DOHH2 (cell line): ENCODE results near the gene SAAL1.

ENCODE experiments used
- H3F3A ChIP-seq: fragments of 200-600 bp; sonication (generic), shearing (Covaris generic); 2 replicates; pipeline ENCODE4 v1.6.0; 2016; ENCODE audit warnings: antibody characterized with exemption, mild to moderate bottlenecking; ENCODE audit not compliant: control insufficient read depth, insufficient read depth
- H3K27ac ChIP-seq: fragments of 200-600 bp; sonication (generic); 2 replicates; pipeline ENCODE4 v1.5.1; 2014; ENCODE audit warnings: low read depth, mild to moderate bottlenecking, low read length, moderate library complexity
- H3K27me3 ChIP-seq: fragments of 200-600 bp; sonication (generic); 2 replicates; pipeline ENCODE4 v1.6.1; 2014; ENCODE audit warnings: mild to moderate bottlenecking, low read length, mixed read lengths; ENCODE audit not compliant: control insufficient read depth
- H3K36me3 ChIP-seq: fragments of 200-600 bp; sonication (generic); 2 replicates; pipeline ENCODE4 v1.6.1; 2014; ENCODE audit warnings: mild to moderate bottlenecking, low read length, moderate library complexity, mixed read lengths; ENCODE audit not compliant: control insufficient read depth
- H3K4me1 ChIP-seq: fragments of 200-600 bp; sonication (generic); 2 replicates; pipeline ENCODE4 v1.6.1; 2014; ENCODE audit warnings: mild to moderate bottlenecking, low read length, mixed read lengths; ENCODE audit not compliant: control insufficient read depth
- H3K4me2 ChIP-seq: fragments of 200-600 bp; sonication (generic); 2 replicates; pipeline ENCODE4 v1.6.0; 2014; ENCODE audit warnings: mild to moderate bottlenecking, low read length, moderate library complexity
- H3K4me3 ChIP-seq: fragments of 200-600 bp; sonication (generic); 2 replicates; pipeline ENCODE4 v1.5.1; 2014; ENCODE audit warnings: mild to moderate bottlenecking, low read length, mixed read lengths
- H3K79me2 ChIP-seq: fragments of 200-600 bp; sonication (generic); 2 replicates; pipeline ENCODE4 v1.6.1; 2014; ENCODE audit warnings: mild to moderate bottlenecking, low read length, mixed read lengths; ENCODE audit not compliant: control insufficient read depth
- H3K9me2 ChIP-seq: fragments of 200-600 bp; sonication (generic); replicated peaks from 2 replicates; pipeline ENCODE4 v1.6.1; 2014; ENCODE audit warnings: mild to moderate bottlenecking, low read length, mixed read lengths; ENCODE audit not compliant: control insufficient read depth
- H3K9me3 ChIP-seq: fragments of 200-600 bp; sonication (generic); 2 replicates; pipeline ENCODE4 v1.6.1; 2014; ENCODE audit warnings: antibody characterized with exemption, low read length, mixed read lengths; ENCODE audit not compliant: control insufficient read depth, insufficient read depth
- H4K20me1 ChIP-seq: fragments of 200-600 bp; sonication (generic); 2 replicates; pipeline ENCODE4 v1.6.0; 2014; ENCODE audit warnings: low read depth, mild to moderate bottlenecking, antibody characterized with exemption, low read length, moderate library complexity; ENCODE audit not compliant: control insufficient read depth, insufficient read depth
- EZH2phosphoT487 ChIP-seq: fragments of 200-600 bp; sonication (generic); IDR thresholded peaks from 2 replicates; pipeline ENCODE4 v1.6.1; 2017; ENCODE audit warnings: borderline replicate concordance, mild to moderate bottlenecking, antibody characterized with exemption, low read length, moderate library complexity, mixed read lengths
- TF ChIP-seq, protein P1 (sequence below): fragments of 200-600 bp; sonication (generic); IDR thresholded peaks from one replicate; pipeline ENCODE4 v1.5.1; 2014; ENCODE audit warnings: antibody characterized with exemption, mild to moderate bottlenecking, low read depth, low read length; ENCODE audit not compliant: poor library complexity, severe bottlenecking

Gene SAAL1

DNA sequence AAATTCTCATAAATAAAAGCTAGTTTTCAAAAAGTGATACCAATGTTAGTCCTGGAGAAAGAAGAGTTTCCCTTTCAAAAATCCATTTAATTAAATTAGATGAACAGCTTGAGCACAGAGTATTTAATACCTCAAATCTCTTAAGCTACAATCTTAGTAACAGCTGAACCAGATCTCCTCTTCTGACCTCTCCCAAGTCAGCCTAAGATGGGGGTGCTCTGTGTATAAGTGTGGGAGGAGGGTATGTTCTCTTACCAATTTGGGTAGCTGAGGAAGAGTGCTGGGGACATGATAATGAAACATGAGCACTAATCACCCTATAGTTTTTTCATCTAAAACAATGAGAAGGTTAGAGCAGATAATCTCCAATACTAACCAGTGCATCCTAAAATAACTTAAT lies 69.4 kb downstream of the SAAL1 start:
- Histone ChIP-seq H3K4me1 (no peaks in the 10 kb centered on the region), H3K4me2 (no peak overlapping the region), H3K4me3 (no peak overlapping the region), H3K79me2 (no peaks in the 10 kb centered on the region), H3K36me3 (no peaks in the 10 kb centered on the region), H3K9me3 (no peaks in the 10 kb centered on the region), H3K27me3 (peaks cover 8% of the 10 kb centered on the region; the same call in 1 of the 2 replicates), H3K27ac (no peak overlapping the region), H3F3A (no peaks in the 10 kb centered on the region), H3K9me2 (no peaks in the 10 kb centered on the region), H4K20me1 (no peaks in the 10 kb centered on the region)
- no peak for TF ChIP-seq EZH2phosphoT487
- TF ChIP-seq, protein P1, sequence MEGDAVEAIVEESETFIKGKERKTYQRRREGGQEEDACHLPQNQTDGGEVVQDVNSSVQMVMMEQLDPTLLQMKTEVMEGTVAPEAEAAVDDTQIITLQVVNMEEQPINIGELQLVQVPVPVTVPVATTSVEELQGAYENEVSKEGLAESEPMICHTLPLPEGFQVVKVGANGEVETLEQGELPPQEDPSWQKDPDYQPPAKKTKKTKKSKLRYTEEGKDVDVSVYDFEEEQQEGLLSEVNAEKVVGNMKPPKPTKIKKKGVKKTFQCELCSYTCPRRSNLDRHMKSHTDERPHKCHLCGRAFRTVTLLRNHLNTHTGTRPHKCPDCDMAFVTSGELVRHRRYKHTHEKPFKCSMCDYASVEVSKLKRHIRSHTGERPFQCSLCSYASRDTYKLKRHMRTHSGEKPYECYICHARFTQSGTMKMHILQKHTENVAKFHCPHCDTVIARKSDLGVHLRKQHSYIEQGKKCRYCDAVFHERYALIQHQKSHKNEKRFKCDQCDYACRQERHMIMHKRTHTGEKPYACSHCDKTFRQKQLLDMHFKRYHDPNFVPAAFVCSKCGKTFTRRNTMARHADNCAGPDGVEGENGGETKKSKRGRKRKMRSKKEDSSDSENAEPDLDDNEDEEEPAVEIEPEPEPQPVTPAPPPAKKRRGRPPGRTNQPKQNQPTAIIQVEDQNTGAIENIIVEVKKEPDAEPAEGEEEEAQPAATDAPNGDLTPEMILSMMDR = no peak
